ENCODE results near the gene IER5L. TPM values are rescaled to one million over a fixed set of nuclear protein-coding genes. Genes with fewer than 3 reads are reported as not detected.

IER5L gene
- total and polyA plus RNA-seq, 9 of the 15 experiments (the other 6 are each of a cell fraction or from before 2014, with no cell fraction given), result 0.14 to 11.9 (median 0.52) TPM

GRCh38 chr9:129166623-129167557 lies 11.2 kb downstream of the IER5L start (continued):
- TF ChIP-seq ZKSCAN3 (CRISPR knock-in tag; IDR thresholded peaks at IDR 0.05) (no peak), ZNF146 (CRISPR knock-in tag; IDR thresholded peaks at IDR 0.05; ENCODE audit: unreplicated experiment) (no peak), NR0B1 (IDR thresholded peaks at IDR 0.05; ENCODE audit: partially characterized antibody) (no peak), CSDE1 (IDR thresholded peaks at IDR 0.05) (no peak), YBX1 (IDR thresholded peaks at IDR 0.05) (no peak), BRD4 (IDR thresholded peaks at IDR 0.05) (no peak), ZNF121 (CRISPR knock-in tag; conservative IDR thresholded peaks at IDR 0.05) (no peak), CXXC5 (CRISPR knock-in tag; IDR thresholded peaks at IDR 0.05) (0 out of 2 replicates have a peak, but pooled peaks have one; percentile 10), NR2C2 (CRISPR knock-in tag; IDR thresholded peaks at IDR 0.05) (no peak), NR2C2 (tag; IDR thresholded peaks at IDR 0.05) (peak; percentile 71), ZNF75A (CRISPR knock-in tag; IDR thresholded peaks at IDR 0.05) (no peak), MCM3 (IDR thresholded peaks at IDR 0.05) (no peak), SMARCE1 (IDR thresholded peaks at IDR 0.05) (no peak), RBM15 (IDR thresholded peaks at IDR 0.05; ENCODE audit: insufficient read depth, low read length) (no peak), POLR2AphosphoS2 (IDR thresholded peaks at IDR 0.05; ENCODE audit: low read length) (no peak), SMAD4 (CRISPR knock-in tag; conservative IDR thresholded peaks at IDR 0.05) (no peak), ARID3A (IDR thresholded peaks at IDR 0.05; ENCODE audit: borderline replicate concordance, low read depth, low read length) (no peak), ZBTB49 (CRISPR knock-in tag; IDR thresholded peaks at IDR 0.05; ENCODE audit: borderline replicate concordance) (no peak), ZNF586 (CRISPR knock-in tag; conservative IDR thresholded peaks at IDR 0.05) (no peak), MAFF (IDR thresholded peaks at IDR 0.05; ENCODE audit: low read length) (no peak), SETDB1 (IDR thresholded peaks at IDR 0.05; ENCODE audit: low read length) (no peak), ZC3H8 (IDR thresholded peaks at IDR 0.05) (no peak), SIRT6 (IDR thresholded peaks at IDR 0.05; ENCODE audit: low read depth, low read length) (no peak), KDM1A (IDR thresholded peaks at IDR 0.05) (peak; percentile 54 to 67), HDAC3 (IDR thresholded peaks at IDR 0.05; ENCODE audit: borderline replicate concordance, partially characterized antibody) (no peak), ZNF316 (IDR thresholded peaks at IDR 0.05) (no peak), MTA1 (IDR thresholded peaks at IDR 0.05; ENCODE audit: borderline replicate concordance) (no peak)

Measured in K562 (cell line).